CD14-positive monocyte (primary cell): ENCODE measurements around the gene PLEKHJ1. TPM values are rescaled to one million over a fixed set of nuclear protein-coding genes. Genes with fewer than 3 reads are reported as not detected.

Experiments
- DNase-seq, 3 donors: peaks; one replicate each; pipeline ENCODE4 v3.0.0-alpha.2; 2011 to 2022
- H2AFZ ChIP-seq: 2 replicates; pipeline ENCODE4 v1.6.0; 2012; ENCODE audit warnings: mild to moderate bottlenecking, low read depth, low read length, inconsistent platforms; ENCODE audit not compliant: insufficient read depth, poor library complexity, severe bottlenecking
- H3K27ac ChIP-seq, 2 donors: 1 replicate in 1 of 2; 2 replicates in 1 of 2; pipeline ENCODE4 v1.5.1; 2012 to 2013; ENCODE audit warnings: low read length in 2 of 2, control low read depth in 1 of 2, inconsistent platforms in 1 of 2, low read depth in 1 of 2, mild to moderate bottlenecking in 1 of 2
- H3K27me3 ChIP-seq, 2 donors: one replicate each; pipeline versions ENCODE4 v1.6.0 to v1.6.1; 2011 to 2013; ENCODE audit warnings: low read length in 2 of 2; ENCODE audit not compliant: control insufficient read depth in 2 of 2, insufficient read depth in 2 of 2
- H3K36me3 ChIP-seq, 2 donors: replicated peaks in 1 of 2; 1 replicate in 1 of 2; 2 replicates in 1 of 2; pipeline versions ENCODE4 v1.5.1 to v1.6.1; 2012 to 2013; ENCODE audit warnings: low read length in 2 of 2, control low read depth in 1 of 2, inconsistent platforms in 1 of 2, mild to moderate bottlenecking in 1 of 2; ENCODE audit not compliant: insufficient read depth in 2 of 2, control insufficient read depth in 1 of 2
- H3K4me1 ChIP-seq, 2 donors: 1 replicate in 1 of 2; 2 replicates in 1 of 2; pipeline versions ENCODE4 v1.5.1 to v1.6.1; 2012 to 2013; ENCODE audit warnings: low read length in 2 of 2, control low read depth in 1 of 2, inconsistent platforms in 1 of 2, mild to moderate bottlenecking in 1 of 2, moderate library complexity in 1 of 2; ENCODE audit not compliant: insufficient read depth in 2 of 2, control insufficient read depth in 1 of 2
- H3K4me2 ChIP-seq: replicated peaks from 2 replicates; pipeline ENCODE3; 2012; ENCODE audit warnings: low read length, moderate library complexity, mild to moderate bottlenecking; ENCODE audit not compliant: poor library complexity, severe bottlenecking; ENCODE audit errors: extremely low read depth
- H3K4me3 ChIP-seq, 3 experiments: fragments of 200-600 bp in 1 of 3; sonication (generic) in 1 of 3; replicated peaks in 1 of 3; 1 replicate in 2 of 3; 2 replicates in 1 of 3; pipeline ENCODE4 v1.5.1; 2011 to 2013; ENCODE audit warnings: low read length in 3 of 3, mild to moderate bottlenecking in 3 of 3, control low read depth in 2 of 3, low read depth in 2 of 3, inconsistent platforms in 1 of 3, moderate library complexity in 1 of 3
- H3K79me2 ChIP-seq: 2 replicates; pipeline ENCODE4 v1.6.0; 2012; ENCODE audit warnings: mild to moderate bottlenecking, control low read depth, inconsistent platforms, low read length, moderate library complexity; ENCODE audit not compliant: insufficient read depth
- H3K9ac ChIP-seq: 2 replicates; pipeline ENCODE4 v1.6.0; 2017; ENCODE audit warnings: low read length, mild to moderate bottlenecking; ENCODE audit not compliant: insufficient read depth, poor library complexity, severe bottlenecking
- H3K9me3 ChIP-seq, 2 donors: replicated peaks in 1 of 2; 1 replicate in 1 of 2; 2 replicates in 1 of 2; pipeline versions ENCODE4 v1.5.1 to v1.6.1; 2012 to 2013; ENCODE audit warnings: low read length in 2 of 2, control low read depth in 1 of 2; ENCODE audit not compliant: control insufficient read depth in 1 of 2, insufficient read depth in 1 of 2
- H4K20me1 ChIP-seq: 2 replicates; pipeline ENCODE4 v1.6.0; 2012; ENCODE audit warnings: mild to moderate bottlenecking, low read length, control low read depth, moderate library complexity; ENCODE audit not compliant: insufficient read depth
- H3K27ac Mint-ChIP-seq, 7 donors: one replicate each; pipeline ENCODE4 v1.8.0; 2020; ENCODE audit warnings: mild to moderate bottlenecking in 7 of 7, mixed read lengths in 7 of 7, moderate library complexity in 6 of 7, inconsistent platforms in 2 of 7
- H3K27me3 Mint-ChIP-seq, 3 donors: one replicate each; pipeline ENCODE4 v1.8.0; 2021 to 2022; ENCODE audit warnings: low read depth in 3 of 3, mild to moderate bottlenecking in 3 of 3, mixed read lengths in 3 of 3, moderate library complexity in 3 of 3, inconsistent platforms in 1 of 3
- H3K36me3 Mint-ChIP-seq, 2 donors: one replicate each; pipeline ENCODE4 v1.8.0; 2020; ENCODE audit warnings: mixed read lengths in 2 of 2, inconsistent platforms in 1 of 2, mild to moderate bottlenecking in 1 of 2
- H3K4me1 Mint-ChIP-seq: one replicate; pipeline ENCODE4 v1.8.0; 2020; ENCODE audit warnings: mild to moderate bottlenecking, mixed read lengths
- H3K4me3 Mint-ChIP-seq, 2 donors: one replicate each; pipeline ENCODE4 v1.8.0; 2020; ENCODE audit warnings: mild to moderate bottlenecking in 2 of 2, mixed read lengths in 2 of 2, moderate library complexity in 1 of 2
- H3K9me3 Mint-ChIP-seq, 7 donors: one replicate each; pipeline ENCODE4 v1.8.0; 2020 to 2022; ENCODE audit warnings: mixed read lengths in 7 of 7, mild to moderate bottlenecking in 6 of 7, moderate library complexity in 6 of 7, inconsistent platforms in 2 of 7
- WGBS: methylation state at CpG from one replicate; pipeline ENCODE4 v1.1.5; 2013; ENCODE audit warnings: missing lambda C conversion rate; ENCODE audit not compliant: insufficient coverage; 5-methylcytosine and 5-hydroxymethylcytosine counted together
- intact Hi-C, 2 donors: fragments of 100-400 bp; cut with micrococcal nuclease; formaldehyde crosslinking; loops; one replicate each; pipeline versions ENCODE4 v1.15.0 to v1.15.1; 2023
- polyA plus RNA-seq, 3 donors: library from polyadenylated mRNA; depleted of rRNA in 1 of 3; unstranded in 2 of 3; stranded (reverse) in 1 of 3; fragments of 300-500 nt in 2 of 3; fragments of >200 nt in 1 of 3; fragmentation: Illumina TruSeq in 2 of 3; gene quantifications; 1 replicate in 2 of 3; 2 replicates in 1 of 3; pipeline ENCODE4 v1.2.3, GENCODE V29; 2012 to 2021
- TF ChIP-seq, protein P1 (sequence below): fragments of 200-600 bp; IDR thresholded peaks from one replicate; pipeline ENCODE4 v1.8.0; 2022; ENCODE audit warnings: antibody characterized with exemption, mild to moderate bottlenecking

PLEKHJ1 gene
- polyA plus RNA-seq, 3 donors = 62.1 to 90.0 (median 69.0) TPM

DNA sequence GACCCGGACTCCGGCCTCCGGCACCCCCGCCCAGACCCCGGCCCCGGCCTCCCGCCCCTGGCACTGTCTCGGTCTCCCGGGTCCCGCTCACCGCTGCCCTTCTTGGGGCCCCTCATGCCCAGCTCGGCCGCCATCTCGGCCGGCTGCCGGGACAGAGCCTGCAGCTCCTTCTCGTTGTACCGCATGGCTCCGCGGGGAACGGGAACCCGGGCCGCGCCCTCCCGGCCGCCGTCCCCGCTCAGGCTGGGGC lies 140 bp downstream of the PLEKHJ1 start:
- peaks cover 22 to 39% of the 10 kb centered on the region in 2 donors for H3K36me3 Mint-ChIP-seq
- Histone ChIP-seq H3K36me3 (peaks cover 22 to 37% of the 10 kb centered on the region in 2 donors), H3K9me3 (no peaks in the 10 kb centered on the region), H2AFZ (peak overlapping the region; percentile 84), H4K20me1 (peaks cover 86% of the 10 kb centered on the region), H3K79me2 (peaks cover 87% of the 10 kb centered on the region), H3K9ac (peak overlapping the region; percentile 92), H3K4me3 (peak overlapping the region; percentile 54 to 88 (median 73)), H3K27ac (peak overlapping the region in 1 of 2 donors; percentile 99), H3K4me2 (peak overlapping the region; percentile 93), H3K4me1 (peaks cover 51 to 64% of the 10 kb centered on the region in 2 donors), H3K27me3 (no peaks in the 10 kb centered on the region)
- H3K4me1 Mint-ChIP-seq = peaks cover 57% of the 10 kb centered on the region
- H3K27me3 Mint-ChIP-seq = peaks cover 0 to 2% (median 1%) of the 10 kb centered on the region in 3 donors
- H3K4me3 Mint-ChIP-seq = peak overlapping the region; percentile 87 to 94
- no peaks in the 10 kb centered on the region for H3K9me3 Mint-ChIP-seq
- peak overlapping the region in 5 of 7 donors; percentile 97 to 100 (median 99) for H3K27ac Mint-ChIP-seq
- TF ChIP-seq, protein P1, sequence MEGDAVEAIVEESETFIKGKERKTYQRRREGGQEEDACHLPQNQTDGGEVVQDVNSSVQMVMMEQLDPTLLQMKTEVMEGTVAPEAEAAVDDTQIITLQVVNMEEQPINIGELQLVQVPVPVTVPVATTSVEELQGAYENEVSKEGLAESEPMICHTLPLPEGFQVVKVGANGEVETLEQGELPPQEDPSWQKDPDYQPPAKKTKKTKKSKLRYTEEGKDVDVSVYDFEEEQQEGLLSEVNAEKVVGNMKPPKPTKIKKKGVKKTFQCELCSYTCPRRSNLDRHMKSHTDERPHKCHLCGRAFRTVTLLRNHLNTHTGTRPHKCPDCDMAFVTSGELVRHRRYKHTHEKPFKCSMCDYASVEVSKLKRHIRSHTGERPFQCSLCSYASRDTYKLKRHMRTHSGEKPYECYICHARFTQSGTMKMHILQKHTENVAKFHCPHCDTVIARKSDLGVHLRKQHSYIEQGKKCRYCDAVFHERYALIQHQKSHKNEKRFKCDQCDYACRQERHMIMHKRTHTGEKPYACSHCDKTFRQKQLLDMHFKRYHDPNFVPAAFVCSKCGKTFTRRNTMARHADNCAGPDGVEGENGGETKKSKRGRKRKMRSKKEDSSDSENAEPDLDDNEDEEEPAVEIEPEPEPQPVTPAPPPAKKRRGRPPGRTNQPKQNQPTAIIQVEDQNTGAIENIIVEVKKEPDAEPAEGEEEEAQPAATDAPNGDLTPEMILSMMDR = no peak
- no peak for DNase-seq
- WGBS = 0% methylated on average over 28 of the region's 28 CpGs
- intact Hi-C loops = loop anchor here (2.0 to 5.0 kb wide), 4 partner anchors 37 to 91 kb away; partner anchors contain the start of genes AP3D1 (in 2 of the 2), LSM7 (in 1 of the 2) and SPPL2B (in 1 of the 2)

DNA sequence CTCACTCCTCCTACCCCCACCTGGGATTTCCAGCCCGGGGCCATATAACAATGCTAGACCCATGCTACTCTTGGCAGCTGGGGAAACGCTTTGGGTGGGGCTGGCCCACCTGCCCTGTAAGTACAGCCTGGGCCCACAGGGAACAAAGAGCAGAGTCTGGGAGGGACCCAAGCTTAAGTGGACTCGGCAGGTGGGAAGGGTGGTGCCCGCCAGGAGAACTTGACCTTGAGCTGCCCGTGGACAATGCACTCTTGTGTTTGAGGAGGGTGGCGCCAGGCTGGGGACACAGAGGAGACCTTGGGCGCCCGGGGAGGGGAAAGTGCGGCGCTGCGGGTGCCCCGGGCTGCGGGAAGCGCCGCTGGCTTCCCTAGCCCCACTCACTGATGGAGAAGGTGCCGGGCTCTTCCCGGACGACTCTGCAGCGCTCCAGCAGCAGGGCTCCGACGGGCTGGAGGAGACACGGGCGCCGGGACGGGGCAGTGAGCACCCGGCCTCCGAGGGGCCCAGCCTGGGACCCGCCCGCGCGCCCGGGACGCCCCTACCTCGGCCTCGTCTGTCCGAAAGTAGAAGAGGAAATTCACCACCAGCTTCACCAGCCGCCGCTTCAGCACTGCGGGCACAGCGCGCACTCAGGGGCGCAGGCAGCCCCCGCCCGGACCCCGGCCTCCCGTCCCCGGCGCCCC lies 607 bp downstream of the PLEKHJ1 start:
- peak overlapping the region; percentile 39 to 99 for H3K27ac ChIP-seq

More for the DNA sequence above, 607 bp downstream of the PLEKHJ1 start:
- peak in 1 of 3 donors; percentile 27 for DNase-seq
- H3K9me3 ChIP-seq = no peaks in the 10 kb centered on the region
- TF ChIP-seq, protein P1 = no peak
- H3K4me1 Mint-ChIP-seq = peaks cover 53% of the 10 kb centered on the region
- peak overlapping the region; percentile 54 to 99 (median 84) for H3K27ac Mint-ChIP-seq
- H3K4me3 ChIP-seq = peak overlapping the region; percentile 54 to 88 (median 73)
- peak overlapping the region; percentile 84 for H2AFZ ChIP-seq
- intact Hi-C loops = loop anchor here (2.0 to 5.0 kb wide), 5 partner anchors 37 to 92 kb away; partner anchors contain the start of genes AP3D1 (in 2 of the 2), DOT1L (in 1 of the 2), LSM7 (in 1 of the 2) and SPPL2B (in 1 of the 2)
- H3K9ac ChIP-seq = peak overlapping the region; percentile 92
- H3K27me3 Mint-ChIP-seq = peaks cover 0 to 2% (median 1%) of the 10 kb centered on the region in 3 donors
- peaks cover 20 to 35% of the 10 kb centered on the region in 2 donors for H3K36me3 Mint-ChIP-seq
- peaks cover 82% of the 10 kb centered on the region for H3K79me2 ChIP-seq
- no peaks in the 10 kb centered on the region for H3K9me3 Mint-ChIP-seq
- peak overlapping the region; percentile 87 to 94 for H3K4me3 Mint-ChIP-seq
- peak overlapping the region; percentile 93 for H3K4me2 ChIP-seq
- H3K27me3 ChIP-seq = no peaks in the 10 kb centered on the region
- peaks cover 86% of the 10 kb centered on the region for H4K20me1 ChIP-seq
- H3K4me1 ChIP-seq = peaks cover 50 to 59% of the 10 kb centered on the region in 2 donors
- WGBS = under 1% methylated on average over 48 of the region's 48 CpGs
- H3K36me3 ChIP-seq = peaks cover 25 to 37% of the 10 kb centered on the region in 2 donors
